GM12891 (cell line): ENCODE results near the gene TEX48.
A peak's percentile ranks its signal among the peaks of the same experiment; 100 is the strongest.

Experiments used
- DNase-seq: peaks from one replicate; pipeline ENCODE4 v3.0.0; 2011; ENCODE audit warnings: low spot score; ENCODE audit not compliant: insufficient read length
- FAIRE-seq: peaks from 2 replicates; lab custom pipeline; 2011; peaks lifted over from hg19 to GRCh38; lab: Jason Lieb, UNC
- PAX5 ChIP-seq: IDR thresholded peaks from 2 replicates; pipeline ENCODE4 v1.6.1; 2011; ENCODE audit warnings: low read length, moderate library complexity, mild to moderate bottlenecking; ENCODE audit not compliant: insufficient read depth, severe bottlenecking
- POLR2A ChIP-seq: IDR thresholded peaks from 2 replicates; pipeline ENCODE4 v1.6.1; 2011; ENCODE audit warnings: low read depth, low read length, control low read depth
- POLR2AphosphoS5 ChIP-seq: IDR thresholded peaks from 2 replicates; pipeline ENCODE4 v1.6.1; 2011; ENCODE audit warnings: low read depth, low read length, control low read depth
- POU2F2 ChIP-seq: IDR thresholded peaks from 2 replicates; pipeline ENCODE4 v1.6.1; 2011; ENCODE audit warnings: low read depth, mild to moderate bottlenecking, control low read depth, low read length, moderate library complexity
- SPI1 ChIP-seq: IDR thresholded peaks from 2 replicates; pipeline ENCODE4 v1.6.1; 2011; ENCODE audit warnings: low read depth, low read length, control low read depth
- TAF1 ChIP-seq: IDR thresholded peaks from 2 replicates; pipeline ENCODE4 v1.6.1; 2011; ENCODE audit warnings: low read depth, low read length, control low read depth

Gene TEX48

GRCh38 chr9:114674076-114674797, 7.8 kb downstream of the TEX48 start:
- FAIRE-seq (no peak), DNase-seq (no peak)
- no peak for TF ChIP-seq SPI1
- no peak for TF ChIP-seq PAX5
- TF ChIP-seq POLR2A, result no peak
- no peak for TF ChIP-seq POU2F2
- TF ChIP-seq TAF1, result no peak
- TF ChIP-seq POLR2AphosphoS5, result no peak

DNA sequence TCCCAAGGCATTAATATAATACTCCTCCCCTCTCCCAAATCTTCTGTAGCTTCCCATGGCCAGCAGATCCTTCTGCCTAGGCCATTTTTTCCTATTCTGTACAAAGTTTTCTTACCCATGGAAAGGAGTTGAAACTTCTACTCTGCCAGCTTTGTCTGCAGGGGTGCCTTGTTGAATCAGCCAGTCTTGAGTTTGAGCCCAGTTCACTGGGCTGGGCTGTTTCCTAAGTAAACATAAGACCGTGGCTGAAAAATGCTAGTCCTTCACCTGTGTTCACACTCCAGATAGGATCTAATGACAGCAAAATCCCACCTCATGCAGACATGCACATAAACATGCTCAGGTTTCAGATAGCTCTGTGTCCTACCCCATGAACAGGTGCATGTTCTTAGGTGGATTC, 10.4 kb downstream of the TEX48 start:
- no peak for TF ChIP-seq PAX5
- TF ChIP-seq TAF1, result no peak
- no peak for TF ChIP-seq POLR2A
- no peak for TF ChIP-seq POLR2AphosphoS5
- TF ChIP-seq POU2F2, result no peak
- TF ChIP-seq SPI1, result no peak
- FAIRE-seq (no peak), DNase-seq (no peak)

DNA sequence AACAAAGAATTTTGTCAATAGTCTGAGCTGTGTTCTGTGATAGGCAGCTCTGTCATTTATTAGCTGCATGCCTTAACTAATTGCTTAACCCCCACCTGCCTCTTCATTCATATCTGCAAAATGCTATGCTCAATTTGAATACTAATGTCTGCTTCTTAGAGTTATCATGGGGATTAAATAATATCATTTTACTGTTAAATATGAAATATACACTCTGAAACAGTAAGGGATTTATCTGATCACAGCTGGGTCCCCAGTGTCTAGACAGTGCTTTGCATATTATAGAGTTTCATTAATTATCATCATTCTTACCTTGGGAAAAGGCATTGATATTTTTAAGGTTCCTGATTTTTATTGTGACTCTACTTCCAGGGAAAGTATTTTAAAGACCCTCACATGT, 12.0 kb downstream of the TEX48 start:
- DNase-seq, result no peak
- TF ChIP-seq TAF1, result no peak
- no peak for TF ChIP-seq SPI1
- TF ChIP-seq PAX5, result no peak
- TF ChIP-seq POU2F2, result no peak
- TF ChIP-seq POLR2A, result no peak
- no peak for TF ChIP-seq POLR2AphosphoS5
- no peak for FAIRE-seq

DNA sequence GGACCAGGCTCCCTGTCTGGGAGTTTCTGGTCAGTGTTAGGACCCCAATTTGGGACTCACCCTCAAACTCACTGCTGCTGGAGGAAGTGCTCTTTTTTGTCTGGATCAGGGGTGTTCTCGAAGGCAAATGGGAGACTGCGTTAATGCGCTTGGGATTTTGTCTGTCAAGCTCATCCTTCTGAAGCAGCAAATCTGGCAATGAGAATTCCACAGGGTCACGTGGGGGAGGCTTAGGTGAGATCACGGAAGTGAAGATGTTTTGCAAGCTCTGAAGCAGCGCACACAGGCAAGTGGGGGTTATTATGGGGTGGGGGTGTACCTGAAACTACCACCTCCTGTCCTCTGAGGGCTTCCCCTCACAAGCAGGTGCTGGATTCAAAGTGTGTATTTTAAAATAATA, 13.8 kb downstream of the TEX48 start:
- no peak for FAIRE-seq
- TF ChIP-seq POLR2A (no peak), SPI1 (no peak), POLR2AphosphoS5 (no peak), TAF1 (no peak)
- no peak for DNase-seq

GRCh38 chr9:114666851-114667250, 15.1 kb downstream of the TEX48 start:
- TF ChIP-seq POU2F2 (no peak), PAX5 (no peak), TAF1 (no peak), POLR2A (no peak), POLR2AphosphoS5 (no peak), SPI1 (no peak)
- DNase-seq (no peak), FAIRE-seq (no peak)

DNA sequence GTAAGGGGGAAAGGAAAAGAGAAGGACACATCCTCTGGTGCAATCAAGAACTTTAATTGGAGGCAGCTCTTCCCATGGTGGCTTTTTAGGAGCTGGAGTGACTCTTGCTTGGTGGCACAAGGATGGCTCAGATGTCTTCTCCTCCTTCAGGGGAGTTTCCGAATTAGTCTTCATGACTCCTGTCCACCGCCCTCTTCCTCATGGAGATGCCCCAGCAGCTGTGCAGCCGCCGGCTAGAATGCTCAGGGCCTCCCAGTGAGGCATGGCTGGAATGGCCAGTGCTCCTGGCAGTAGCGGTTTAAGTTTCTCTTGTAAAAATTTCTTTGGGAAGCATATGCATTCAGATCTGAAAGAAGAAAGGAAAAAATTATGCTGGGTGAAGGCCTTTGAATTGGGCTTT, 15.6 kb downstream of the TEX48 start:
- FAIRE-seq, result no peak
- no peak for DNase-seq
- no peak for TF ChIP-seq PAX5
- TF ChIP-seq POLR2A, result no peak
- no peak for TF ChIP-seq TAF1
- TF ChIP-seq POU2F2, result no peak
- TF ChIP-seq POLR2AphosphoS5, result no peak
- no peak for TF ChIP-seq SPI1

DNA sequence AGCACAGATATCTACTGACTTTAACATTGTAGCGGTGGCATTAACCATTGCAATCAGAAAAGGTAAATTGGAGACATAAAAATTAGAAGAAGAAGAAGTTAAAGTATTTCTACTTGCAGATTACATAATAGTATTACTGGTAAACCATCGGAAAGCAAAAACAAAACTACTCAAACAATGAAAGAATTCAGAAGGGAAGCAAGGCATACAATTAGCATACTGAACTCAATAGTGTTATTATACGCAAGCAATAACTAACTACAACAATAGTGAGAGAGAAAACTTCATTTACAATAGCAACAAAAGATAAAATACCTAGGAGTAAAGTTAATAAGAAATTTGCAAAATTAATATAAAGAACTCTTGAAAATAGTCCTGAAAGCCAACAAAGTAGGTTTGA, 17.8 kb downstream of the TEX48 start:
- FAIRE-seq, result no peak
- TF ChIP-seq TAF1 (no peak), PAX5 (no peak), POU2F2 (no peak), POLR2A (no peak), POLR2AphosphoS5 (no peak), SPI1 (no peak)
- DNase-seq, result no peak

GRCh38 chr9:114662081-114662989, 19.7 kb downstream of the TEX48 start:
- peak; percentile 60 for DNase-seq
- FAIRE-seq, result peak; percentile 40
- TF ChIP-seq SPI1 (no peak), PAX5 (no peak), POLR2A (no peak), POLR2AphosphoS5 (no peak), TAF1 (no peak), POU2F2 (no peak)

- no peak for FAIRE-seq
- no peak for DNase-seq
- TF ChIP-seq TAF1, result no peak
- TF ChIP-seq SPI1, result no peak
- TF ChIP-seq PAX5, result no peak
- TF ChIP-seq POU2F2, result no peak
- TF ChIP-seq POLR2AphosphoS5, result no peak
- TF ChIP-seq POLR2A, result no peak
These were observed 24.3 kb downstream of the TEX48 start, which contains the start of gene TEX53 for GRCh38 chr9:114657705-114658104. TSS of gene TEX53 (minus strand) at chr9:114657805. CDS start at chr9:114657774, 31 bp downstream.

DNA sequence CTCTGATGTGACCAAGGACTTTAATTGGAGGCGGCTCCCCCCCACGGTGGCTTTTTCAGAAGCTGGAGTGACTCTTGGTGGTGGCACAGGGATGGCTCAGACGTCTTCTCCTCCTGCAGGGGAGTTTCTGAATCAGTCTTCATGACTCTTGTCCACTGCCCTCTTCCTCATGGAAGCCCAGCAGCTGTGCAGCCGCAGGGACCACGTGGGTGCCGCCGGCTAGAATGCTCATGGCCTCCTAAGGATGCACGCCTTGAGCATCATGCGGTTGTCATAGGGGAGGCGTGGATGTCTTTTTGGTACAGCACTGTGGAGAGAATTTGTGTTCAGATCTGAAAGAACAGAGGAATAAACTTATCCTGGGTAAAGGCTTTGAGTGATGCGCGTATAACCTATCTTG, 25.7 kb downstream of the TEX48 start:
- DNase-seq (no peak), FAIRE-seq (no peak)
- TF ChIP-seq POU2F2 (no peak), SPI1 (no peak), TAF1 (no peak), POLR2AphosphoS5 (no peak), POLR2A (no peak), PAX5 (no peak)
